GM23338 (cell line): ENCODE results near the gene HAPLN2. TPM values are rescaled to one million over a fixed set of nuclear protein-coding genes. Genes with fewer than 3 reads are reported as not detected.

Experiments used
- ATAC-seq: fragments of 200-7000 bp; cut with Tn5 transposase; 3 replicates; pipeline ENCODE4 v1.9.1; 2020
- DNase-seq: peaks from one replicate; pipeline ENCODE4 v3.0.0-alpha.2; 2015; ENCODE audit warnings: low spot score
- H2AFZ ChIP-seq: fragments of 200-600 bp; sonication (generic); 2 replicates; pipeline ENCODE4 v1.8.0; 2016; ENCODE audit warnings: antibody characterized with exemption, mild to moderate bottlenecking, moderate library complexity
- H3F3A ChIP-seq: fragments of 200-600 bp; sonication (generic); replicated peaks from 2 replicates; pipeline ENCODE4 v1.8.0; 2017; ENCODE audit warnings: antibody characterized with exemption, mixed run types, low read depth
- H3K27ac ChIP-seq: fragments of 200-600 bp; sonication (generic); 2 replicates; pipeline ENCODE4 v1.6.1; 2016; ENCODE audit warnings: low read depth
- H3K27me3 ChIP-seq: fragments of 200-600 bp; sonication (generic); 2 replicates; pipeline ENCODE4 v1.8.0; 2016; ENCODE audit warnings: mild to moderate bottlenecking, mixed run types, moderate library complexity; ENCODE audit not compliant: insufficient read depth
- H3K36me3 ChIP-seq: fragments of 200-600 bp; sonication (generic); 2 replicates; pipeline ENCODE4 v1.8.0; 2016; ENCODE audit warnings: mild to moderate bottlenecking; ENCODE audit not compliant: insufficient read depth
- H3K4me1 ChIP-seq: fragments of 200-600 bp; sonication (generic); 2 replicates; pipeline ENCODE4 v1.8.0; 2016; ENCODE audit warnings: mild to moderate bottlenecking, moderate library complexity; ENCODE audit not compliant: insufficient read depth
- H3K4me2 ChIP-seq: fragments of 200-600 bp; sonication (generic); 2 replicates; pipeline ENCODE4 v1.7.1; 2017; ENCODE audit warnings: mixed run types
- H3K4me3 ChIP-seq: fragments of 200-600 bp; sonication (generic); 2 replicates; pipeline ENCODE4 v1.6.1; 2016; ENCODE audit warnings: mixed run types
- H3K79me2 ChIP-seq: fragments of 200-600 bp; sonication (generic); replicated peaks from 2 replicates; pipeline ENCODE4 v1.8.0; 2017; ENCODE audit warnings: mild to moderate bottlenecking; ENCODE audit not compliant: insufficient read depth
- H3K9me2 ChIP-seq: fragments of 200-600 bp; sonication (generic); 2 replicates; pipeline ENCODE4 v1.8.0; 2017; ENCODE audit not compliant: insufficient read depth
- H4K20me1 ChIP-seq: fragments of 200-600 bp; sonication (generic); replicated peaks from 2 replicates; pipeline ENCODE4 v1.8.0; 2017; ENCODE audit warnings: mild to moderate bottlenecking; ENCODE audit not compliant: insufficient read depth
- H3K27ac Mint-ChIP-seq: 2 replicates; pipeline ENCODE4 v1.8.0; 2020; ENCODE audit warnings: inconsistent platforms, mild to moderate bottlenecking, moderate library complexity, mixed read lengths
- H3K27me3 Mint-ChIP-seq: 3 replicates; pipeline ENCODE4 v1.8.0; 2022; ENCODE audit warnings: low read depth, mild to moderate bottlenecking, moderate library complexity, mixed read lengths, inconsistent platforms; ENCODE audit not compliant: insufficient read depth, poor library complexity
- H3K36me3 Mint-ChIP-seq: 3 replicates; pipeline ENCODE4 v1.8.0; 2021; ENCODE audit warnings: low read depth, mild to moderate bottlenecking, inconsistent platforms, moderate library complexity, mixed read lengths
- H3K4me1 Mint-ChIP-seq: 3 replicates; pipeline ENCODE4 v1.8.0; 2020; ENCODE audit warnings: mild to moderate bottlenecking, inconsistent platforms, mixed read lengths
- H3K4me3 Mint-ChIP-seq: 3 replicates; pipeline ENCODE4 v1.8.0; 2021; ENCODE audit warnings: moderate library complexity, mild to moderate bottlenecking, inconsistent platforms, mixed read lengths
- H3K9me3 Mint-ChIP-seq: 3 replicates; pipeline ENCODE4 v1.8.0; 2020; ENCODE audit warnings: moderate library complexity, mild to moderate bottlenecking, inconsistent platforms, mixed read lengths
- CREB1 ChIP-seq: fragments of 250-450 bp; sonication (Bioruptor Pico); IDR thresholded peaks from 2 replicates; pipeline ENCODE4 v1.5.0; 2020; ENCODE audit warnings: low read depth, mild to moderate bottlenecking, moderate library complexity
- CTCF ChIP-seq, 2 experiments: fragments of 200-600 bp in 1 of 2; sonication (generic) in 1 of 2; conservative IDR thresholded peaks; 2 replicates each; pipeline versions ENCODE4 v1.5.1 to v1.6.1; 2016 to 2017; ENCODE audit warnings: antibody characterized with exemption in 2 of 2, low read depth in 2 of 2, mild to moderate bottlenecking in 2 of 2, moderate library complexity in 1 of 2
- EZH2 ChIP-seq: fragments of 200-600 bp; sonication (generic); IDR thresholded peaks from one replicate; pipeline ENCODE4 v1.8.0; 2017; ENCODE audit warnings: antibody characterized with exemption, mild to moderate bottlenecking, low read depth; ENCODE audit not compliant: unreplicated experiment
- JUNB ChIP-seq: IDR thresholded peaks from one replicate; pipeline ENCODE4 v1.6.1; 2016; ENCODE audit warnings: antibody characterized with exemption; ENCODE audit not compliant: unreplicated experiment
- POLR2AphosphoS5 ChIP-seq: IDR thresholded peaks from 2 replicates; pipeline ENCODE4 v1.6.1; 2016; ENCODE audit warnings: antibody characterized with exemption, low read depth
- REST ChIP-seq: IDR thresholded peaks from one replicate; pipeline ENCODE4 v1.6.1; 2018; ENCODE audit warnings: antibody characterized with exemption; ENCODE audit not compliant: unreplicated experiment
- ZNF114 ChIP-seq: fragments of 250-450 bp; sonication (Bioruptor Pico); IDR thresholded peaks from 2 replicates; pipeline ENCODE4 v1.5.0; 2020; ENCODE audit warnings: mild to moderate bottlenecking, moderate library complexity
- ZNF331 ChIP-seq: fragments of 250-450 bp; sonication (Bioruptor Pico); IDR thresholded peaks from 2 replicates; pipeline ENCODE4 v1.5.0; 2020; ENCODE audit warnings: low read depth, mild to moderate bottlenecking, moderate library complexity
- polyA plus RNA-seq: library from polyadenylated mRNA; unstranded; fragments of >200 nt; fragmentation: Nextera tagmentation; extraction: Ambion mirVana; gene quantifications from 2 replicates; pipeline ENCODE4 v1.2.1, GENCODE V29; 2016
- total RNA-seq: library from RNA; depleted of rRNA; stranded (reverse); fragments of >200 nt; shearing (Covaris generic); gene quantifications from 2 replicates; pipeline ENCODE4 v1.2.3, GENCODE V29; 2014
- TF ChIP-seq, protein P1 (sequence below): fragments of 250-450 bp; sonication (Bioruptor Pico); IDR thresholded peaks from 2 replicates; pipeline ENCODE4 v1.5.0; 2020; ENCODE audit warnings: mild to moderate bottlenecking, moderate library complexity

The HAPLN2 gene
- total and polyA plus RNA-seq, 2 experiments from 2014 or later, result 0.53 TPM; not detected in 1

- TF ChIP-seq ZNF331 (CRISPR knock-in tag), result no peak
These were observed 25.0 kb upstream of the HAPLN2 start (continued) for GRCh38 chr1:156594190-156594589.

DNA sequence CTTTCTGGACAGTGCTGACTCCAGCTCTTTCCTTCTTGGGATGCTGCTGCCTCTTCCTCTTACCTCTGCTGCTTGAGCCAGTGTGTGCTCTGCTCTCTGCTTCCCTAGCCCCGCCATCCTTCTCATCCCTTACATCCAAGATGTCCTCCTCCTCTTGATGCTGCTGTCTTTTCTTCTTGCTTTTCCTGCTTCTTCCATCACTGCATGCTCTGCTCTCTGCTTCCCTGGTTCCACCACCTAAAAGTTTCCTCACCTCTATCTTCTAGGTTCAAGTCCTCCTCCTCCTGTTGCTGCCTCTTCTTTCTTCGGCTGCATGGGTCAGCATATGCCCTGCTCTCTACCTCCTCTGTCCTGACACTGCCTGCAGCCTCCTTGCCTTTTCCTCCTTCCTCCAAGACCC is 24.2 kb upstream of the HAPLN2 start:
- Histone ChIP-seq H3F3A (peaks cover 54% of the 10 kb centered on the region), H2AFZ (no peak overlapping the region), H3K79me2 (peaks cover 15% of the 10 kb centered on the region), H3K4me1 (peaks cover 8% of the 10 kb centered on the region; the same call in 1 of the 2 replicates), H3K4me3 (no peak overlapping the region), H3K36me3 (peaks cover 23% of the 10 kb centered on the region), H3K27ac (no peak overlapping the region), H3K9me2 (no peaks in the 10 kb centered on the region), H3K27me3 (no peaks in the 10 kb centered on the region), H3K4me2 (no peak overlapping the region), H4K20me1 (peaks cover 23% of the 10 kb centered on the region)
- H3K4me3 Mint-ChIP-seq, result no peak overlapping the region; the same call in 2 of the 3 replicates
- TF ChIP-seq POLR2AphosphoS5 (no peak), EZH2 (no peak), ZNF114 (CRISPR knock-in tag) (no peak)
- ATAC-seq (no peak), DNase-seq (no peak)
- H3K27ac Mint-ChIP-seq, result no peak overlapping the region
- H3K4me1 Mint-ChIP-seq, result peaks cover 17% of the 10 kb centered on the region
- H3K36me3 Mint-ChIP-seq, result peaks cover 66% of the 10 kb centered on the region
- H3K27me3 Mint-ChIP-seq, result peaks cover 4% of the 10 kb centered on the region
- no peaks in the 10 kb centered on the region for H3K9me3 Mint-ChIP-seq

- H3K79me2 ChIP-seq, result peaks cover 27% of the 10 kb centered on the region
- Mint-ChIP-seq H3K27ac (no peak overlapping the region), H3K4me3 (no peak overlapping the region; the same call in 2 of the 3 replicates), H3K9me3 (no peaks in the 10 kb centered on the region), H3K4me1 (peaks cover 13% of the 10 kb centered on the region; the same call in 2 of the 3 replicates), H3K27me3 (peaks cover 4% of the 10 kb centered on the region), H3K36me3 (peaks cover 70% of the 10 kb centered on the region)
- no peak overlapping the region for H3K4me2 ChIP-seq
- no peaks in the 10 kb centered on the region for H3K27me3 ChIP-seq
- ATAC-seq, result no peak
- no peak overlapping the region for H2AFZ ChIP-seq
- H3K4me3 ChIP-seq, result no peak overlapping the region
- H3K4me1 ChIP-seq, result no peaks in the 10 kb centered on the region
- peaks cover 23% of the 10 kb centered on the region for H4K20me1 ChIP-seq
- no peaks in the 10 kb centered on the region for H3K9me2 ChIP-seq
- peaks cover 61% of the 10 kb centered on the region for H3F3A ChIP-seq
- no peak for DNase-seq
- H3K27ac ChIP-seq, result no peak overlapping the region
- peaks cover 23% of the 10 kb centered on the region for H3K36me3 ChIP-seq
- TF ChIP-seq REST (no peak), CREB1 (CRISPR knock-in tag) (no peak), ZNF114 (CRISPR knock-in tag) (no peak), ZNF331 (CRISPR knock-in tag) (no peak), JUNB (no peak), CTCF (conservative IDR thresholded peaks at IDR 0.05; ENCODE audit: low read depth in 2 of 2) (no peak)
- TF ChIP-seq, protein P1, sequence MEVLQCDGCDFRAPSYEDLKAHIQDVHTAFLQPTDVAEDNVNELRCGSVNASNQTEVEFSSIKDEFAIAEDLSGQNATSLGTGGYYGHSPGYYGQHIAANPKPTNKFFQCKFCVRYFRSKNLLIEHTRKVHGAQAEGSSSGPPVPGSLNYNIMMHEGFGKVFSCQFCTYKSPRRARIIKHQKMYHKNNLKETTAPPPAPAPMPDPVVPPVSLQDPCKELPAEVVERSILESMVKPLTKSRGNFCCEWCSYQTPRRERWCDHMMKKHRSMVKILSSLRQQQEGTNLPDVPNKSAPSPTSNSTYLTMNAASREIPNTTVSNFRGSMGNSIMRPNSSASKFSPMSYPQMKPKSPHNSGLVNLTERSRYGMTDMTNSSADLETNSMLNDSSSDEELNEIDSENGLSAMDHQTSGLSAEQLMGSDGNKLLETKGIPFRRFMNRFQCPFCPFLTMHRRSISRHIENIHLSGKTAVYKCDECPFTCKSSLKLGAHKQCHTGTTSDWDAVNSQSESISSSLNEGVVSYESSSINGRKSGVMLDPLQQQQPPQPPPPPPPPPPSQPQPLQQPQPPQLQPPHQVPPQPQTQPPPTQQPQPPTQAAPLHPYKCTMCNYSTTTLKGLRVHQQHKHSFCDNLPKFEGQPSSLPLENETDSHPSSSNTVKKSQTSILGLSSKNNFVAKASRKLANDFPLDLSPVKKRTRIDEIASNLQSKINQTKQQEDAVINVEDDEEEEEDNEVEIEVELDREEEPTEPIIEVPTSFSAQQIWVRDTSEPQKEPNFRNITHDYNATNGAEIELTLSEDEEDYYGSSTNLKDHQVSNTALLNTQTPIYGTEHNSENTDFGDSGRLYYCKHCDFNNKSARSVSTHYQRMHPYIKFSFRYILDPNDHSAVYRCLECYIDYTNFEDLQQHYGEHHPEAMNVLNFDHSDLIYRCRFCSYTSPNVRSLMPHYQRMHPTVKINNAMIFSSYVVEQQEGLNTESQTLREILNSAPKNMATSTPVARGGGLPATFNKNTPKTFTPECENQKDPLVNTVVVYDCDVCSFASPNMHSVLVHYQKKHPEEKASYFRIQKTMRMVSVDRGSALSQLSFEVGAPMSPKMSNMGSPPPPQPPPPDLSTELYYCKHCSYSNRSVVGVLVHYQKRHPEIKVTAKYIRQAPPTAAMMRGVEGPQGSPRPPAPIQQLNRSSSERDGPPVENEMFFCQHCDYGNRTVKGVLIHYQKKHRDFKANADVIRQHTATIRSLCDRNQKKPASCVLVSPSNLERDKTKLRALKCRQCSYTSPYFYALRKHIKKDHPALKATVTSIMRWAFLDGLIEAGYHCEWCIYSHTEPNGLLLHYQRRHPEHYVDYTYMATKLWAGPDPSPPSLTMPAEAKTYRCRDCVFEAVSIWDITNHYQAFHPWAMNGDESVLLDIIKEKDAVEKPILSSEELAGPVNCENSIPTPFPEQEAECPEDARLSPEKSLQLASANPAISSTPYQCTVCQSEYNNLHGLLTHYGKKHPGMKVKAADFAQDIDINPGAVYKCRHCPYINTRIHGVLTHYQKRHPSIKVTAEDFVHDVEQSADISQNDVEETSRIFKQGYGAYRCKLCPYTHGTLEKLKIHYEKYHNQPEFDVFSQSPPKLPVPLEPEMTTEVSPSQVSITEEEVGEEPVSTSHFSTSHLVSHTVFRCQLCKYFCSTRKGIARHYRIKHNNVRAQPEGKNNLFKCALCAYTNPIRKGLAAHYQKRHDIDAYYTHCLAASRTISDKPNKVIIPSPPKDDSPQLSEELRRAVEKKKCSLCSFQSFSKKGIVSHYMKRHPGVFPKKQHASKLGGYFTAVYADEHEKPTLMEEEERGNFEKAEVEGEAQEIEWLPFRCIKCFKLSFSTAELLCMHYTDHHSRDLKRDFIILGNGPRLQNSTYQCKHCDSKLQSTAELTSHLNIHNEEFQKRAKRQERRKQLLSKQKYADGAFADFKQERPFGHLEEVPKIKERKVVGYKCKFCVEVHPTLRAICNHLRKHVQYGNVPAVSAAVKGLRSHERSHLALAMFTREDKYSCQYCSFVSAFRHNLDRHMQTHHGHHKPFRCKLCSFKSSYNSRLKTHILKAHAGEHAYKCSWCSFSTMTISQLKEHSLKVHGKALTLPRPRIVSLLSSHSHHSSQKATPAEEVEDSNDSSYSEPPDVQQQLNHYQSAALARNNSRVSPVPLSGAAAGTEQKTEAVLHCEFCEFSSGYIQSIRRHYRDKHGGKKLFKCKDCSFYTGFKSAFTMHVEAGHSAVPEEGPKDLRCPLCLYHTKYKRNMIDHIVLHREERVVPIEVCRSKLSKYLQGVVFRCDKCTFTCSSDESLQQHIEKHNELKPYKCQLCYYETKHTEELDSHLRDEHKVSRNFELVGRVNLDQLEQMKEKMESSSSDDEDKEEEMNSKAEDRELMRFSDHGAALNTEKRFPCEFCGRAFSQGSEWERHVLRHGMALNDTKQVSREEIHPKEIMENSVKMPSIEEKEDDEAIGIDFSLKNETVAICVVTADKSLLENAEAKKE (CRISPR knock-in tag), result no peak
These were observed 22.8 kb upstream of the HAPLN2 start for GRCh38 chr1:156596426-156596825.
